Suppressor macrophage treated with lipopolysaccharide for 1 hour (primary cell): ENCODE results near the gene ACTL6A.

Experiments used
- DNase-seq, 3 donors: peaks; one replicate each; pipeline ENCODE4 v3.0.0-alpha.2; 2020 to 2022

Gene ACTL6A

DNA sequence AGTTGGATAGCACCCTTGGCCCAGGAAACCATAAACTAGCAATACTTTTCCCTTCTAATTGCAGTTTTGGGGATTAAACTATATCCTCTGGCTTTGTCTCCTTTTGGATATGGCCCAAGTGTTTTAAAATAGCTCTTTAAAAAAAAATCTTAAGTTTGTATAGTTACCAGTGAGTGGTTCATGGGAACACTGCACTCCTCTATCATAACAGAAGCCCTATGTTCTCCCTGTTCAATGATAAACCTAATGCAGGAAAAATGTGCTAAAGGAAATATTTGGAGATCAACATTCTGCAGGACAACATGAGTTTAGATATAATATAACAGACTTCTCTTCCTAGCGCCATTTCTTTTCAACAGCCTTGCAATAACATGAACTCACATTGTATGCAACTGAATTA is 28.6 kb downstream of the ACTL6A start:
- DNase-seq = no peak

DNA sequence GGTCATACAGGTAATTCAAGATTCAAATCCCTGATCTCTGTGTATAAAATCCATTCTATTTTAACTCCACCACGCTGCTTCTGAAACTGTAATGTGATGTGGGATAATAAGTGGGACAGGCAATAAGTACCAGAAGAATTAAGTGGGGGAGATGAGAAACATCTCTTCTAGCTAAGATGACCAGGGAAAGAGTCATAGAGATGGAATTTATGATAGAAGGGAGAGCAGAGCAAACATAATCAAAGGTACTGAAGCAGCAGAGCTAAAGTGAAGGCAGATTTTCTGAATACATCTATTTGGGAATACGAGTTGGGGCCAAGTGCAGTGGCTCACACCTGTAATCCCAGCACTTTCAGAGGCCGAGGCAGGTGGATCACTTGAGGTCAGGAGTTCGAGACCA is 36.8 kb downstream of the ACTL6A start:
- no peak for DNase-seq

DNA sequence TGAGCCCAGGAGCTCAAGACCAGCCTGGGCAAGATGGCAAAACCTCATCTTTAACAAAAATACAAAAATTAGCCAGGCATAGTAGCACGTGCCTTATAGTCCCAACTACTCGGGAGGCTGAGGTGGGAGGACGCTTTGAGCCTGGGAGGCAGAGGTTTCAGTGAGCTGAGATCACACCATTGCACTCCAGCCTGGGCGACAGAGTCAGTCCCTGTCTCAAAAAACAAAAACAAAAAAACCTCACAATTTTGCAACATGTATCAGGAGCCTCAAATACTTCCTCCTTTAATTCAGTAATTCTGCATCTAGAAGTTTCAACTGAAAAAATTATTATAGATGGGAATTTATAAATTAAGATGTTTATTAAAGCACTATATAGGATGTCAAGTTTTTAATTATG is 40.6 kb downstream of the ACTL6A start:
- DNase-seq = peak; percentile 15 to 21 (median 16)

DNA sequence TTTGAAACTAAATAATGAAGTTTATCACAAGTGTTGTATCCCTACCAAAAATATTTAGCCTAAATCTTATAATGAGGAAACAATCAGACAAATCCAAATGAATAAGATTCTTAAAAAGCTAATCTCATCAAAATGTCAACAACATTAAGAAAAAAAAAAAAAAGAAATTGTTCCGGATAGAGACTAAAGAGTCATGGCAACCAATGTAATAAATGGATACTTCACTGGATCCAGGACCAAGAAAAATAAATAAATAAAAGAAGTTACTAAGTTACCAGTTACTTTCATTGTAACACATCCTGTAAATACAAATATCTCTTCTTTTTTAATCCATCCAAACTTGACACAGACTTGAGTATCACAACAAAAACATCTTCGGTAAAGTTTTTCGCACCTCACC is 41.1 kb downstream of the ACTL6A start:
- no peak for DNase-seq

DNA sequence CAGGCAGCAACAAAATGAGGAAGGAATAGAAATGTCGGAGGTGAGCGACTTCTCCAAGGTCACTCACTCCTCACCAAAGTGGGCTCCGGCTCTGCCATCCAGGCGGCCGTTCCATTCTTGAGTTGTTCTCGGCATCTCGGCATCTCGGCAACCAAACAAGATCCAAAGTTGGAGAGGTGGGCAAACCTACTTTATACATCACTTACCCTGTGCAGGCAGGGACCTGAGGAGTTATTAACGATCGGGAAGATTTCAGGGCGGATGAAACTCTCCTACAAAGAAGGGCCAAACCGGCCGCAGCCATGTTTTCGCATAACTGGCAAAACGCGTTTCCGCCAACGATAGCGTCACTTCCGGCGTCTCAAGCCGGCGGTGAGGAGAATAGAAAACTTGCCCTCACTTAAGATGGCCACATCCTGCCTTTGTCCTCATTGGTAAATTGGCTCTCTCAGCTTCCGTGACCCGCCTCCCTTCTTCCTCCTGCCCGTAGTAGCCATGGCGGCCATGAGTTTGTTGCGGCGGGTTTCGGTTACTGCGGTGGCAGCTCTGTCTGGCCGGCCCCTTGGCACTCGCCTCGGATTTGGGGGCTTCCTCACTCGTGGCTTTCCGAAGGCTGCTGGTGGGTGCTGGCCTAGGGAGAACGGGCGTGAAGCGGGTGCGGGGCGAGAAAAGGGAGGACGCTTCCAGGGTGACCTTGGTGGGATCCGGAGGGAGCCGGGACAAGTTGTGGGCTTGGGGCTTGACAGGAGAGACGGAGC is 41.8 kb downstream of the ACTL6A start, which contains the start of the genes MRPL47 and NDUFB5:
MRPL47 (minus strand) TSS at position 318 of the 758 bp plus-strand sequence; CDS start at position 304, 14 bp downstream.
NDUFB5 (plus strand) TSS at position 474 of the 758 bp plus-strand sequence; CDS start at position 496, 22 bp downstream.
- DNase-seq = peak; percentile 95 to 98 (median 97)

DNA sequence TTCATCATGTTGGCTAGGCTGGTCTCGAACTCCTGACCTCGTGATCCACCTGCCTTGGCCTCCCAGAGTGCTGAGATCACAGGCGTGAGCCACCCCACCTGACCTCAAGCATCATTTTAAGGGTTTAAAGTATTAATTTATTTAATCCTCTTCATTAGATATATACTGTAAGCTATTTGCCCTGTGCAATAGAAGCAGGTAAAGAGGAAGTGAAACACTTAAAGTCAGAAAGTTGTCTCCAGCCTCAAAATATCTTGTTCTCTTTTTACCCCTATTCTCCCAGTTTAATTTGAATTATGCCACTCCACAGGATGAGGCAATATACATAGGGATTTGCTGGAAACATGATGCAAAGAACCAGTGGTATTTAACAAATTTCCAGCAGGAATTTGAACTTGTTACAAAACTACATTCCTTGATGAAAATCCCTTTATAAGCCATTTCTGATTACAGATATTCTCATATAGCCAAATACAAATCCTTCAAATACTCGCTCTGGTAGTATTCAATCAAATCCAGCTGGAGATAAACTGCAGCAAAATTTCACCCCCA is 43.9 kb downstream of the ACTL6A start:
- no peak for DNase-seq

DNA sequence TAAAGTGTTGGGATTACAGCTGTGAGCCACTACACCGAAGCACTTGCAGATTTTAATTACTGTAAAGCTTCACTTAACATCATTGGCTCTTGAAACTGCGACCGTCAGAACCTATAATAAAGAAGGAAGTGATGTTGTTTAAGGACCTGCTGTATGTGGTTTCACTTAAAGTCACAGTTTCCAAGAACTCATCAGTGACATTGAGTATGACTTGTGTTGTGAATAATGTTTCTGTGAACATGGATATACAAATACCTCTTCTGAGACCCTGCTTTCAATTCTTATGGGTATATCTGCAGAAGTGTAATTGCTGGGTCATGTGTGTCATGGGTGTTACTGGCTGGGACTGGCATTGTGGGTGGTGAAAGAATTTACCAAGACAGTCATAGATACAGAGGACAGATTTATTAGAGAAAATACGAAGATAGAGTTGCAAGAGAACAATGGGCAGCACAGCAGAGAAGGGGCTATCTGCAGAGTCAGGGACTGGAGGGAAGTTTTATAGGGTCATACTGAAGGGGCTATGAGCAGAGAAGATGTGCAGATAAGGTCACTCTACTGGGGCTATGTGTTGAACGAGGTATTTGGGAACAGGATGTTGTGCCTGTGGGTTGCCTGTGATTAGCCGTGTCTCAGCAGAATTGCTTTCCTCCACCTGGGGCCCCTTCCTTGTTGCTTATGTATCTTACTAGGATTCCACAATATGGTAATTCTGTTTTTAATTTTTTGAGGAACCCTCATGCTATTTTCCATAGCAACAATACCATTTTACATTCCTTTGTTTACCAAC is 46.4 kb downstream of the ACTL6A start:
- peak; percentile 17 to 36 (median 20) for DNase-seq

DNA sequence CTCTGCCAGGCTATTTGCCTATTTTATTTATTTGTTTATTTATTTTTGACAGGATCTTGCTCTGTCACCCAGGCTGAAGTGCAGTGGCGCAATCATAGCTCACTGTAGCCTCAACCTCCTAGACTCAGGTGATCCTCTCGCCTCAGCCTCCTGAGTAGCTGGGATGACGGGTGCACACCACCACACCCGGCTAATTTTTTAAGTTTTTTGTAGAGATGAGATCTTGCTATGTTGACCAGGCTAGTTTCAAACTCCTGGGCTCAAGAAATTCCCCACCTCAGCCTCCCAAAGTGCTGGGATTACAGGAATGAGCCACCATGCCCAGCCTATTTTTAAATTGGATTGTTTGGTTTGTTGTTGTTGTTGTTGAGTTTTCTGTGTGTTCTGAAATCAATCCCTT is 47.3 kb downstream of the ACTL6A start:
- no peak for DNase-seq

DNA sequence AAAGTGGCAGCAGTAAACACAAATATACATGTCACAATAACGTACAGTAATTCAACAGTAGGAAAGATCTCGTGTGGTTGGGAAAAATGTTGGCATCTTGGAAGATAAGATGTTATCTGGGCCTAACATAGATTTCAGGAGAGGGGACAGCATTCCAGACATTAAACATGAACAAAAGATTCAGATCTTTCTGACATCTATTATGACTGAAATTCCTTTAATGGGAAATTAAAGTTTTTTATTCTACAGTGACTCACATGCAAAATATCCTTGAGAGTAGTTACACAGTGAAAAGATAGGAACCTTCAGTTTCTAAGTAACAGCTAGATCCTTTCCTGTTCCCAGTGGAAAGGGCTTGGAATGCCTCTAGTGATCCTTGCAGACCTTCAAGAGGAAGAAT is 51.1 kb downstream of the ACTL6A start:
- no peak for DNase-seq

DNA sequence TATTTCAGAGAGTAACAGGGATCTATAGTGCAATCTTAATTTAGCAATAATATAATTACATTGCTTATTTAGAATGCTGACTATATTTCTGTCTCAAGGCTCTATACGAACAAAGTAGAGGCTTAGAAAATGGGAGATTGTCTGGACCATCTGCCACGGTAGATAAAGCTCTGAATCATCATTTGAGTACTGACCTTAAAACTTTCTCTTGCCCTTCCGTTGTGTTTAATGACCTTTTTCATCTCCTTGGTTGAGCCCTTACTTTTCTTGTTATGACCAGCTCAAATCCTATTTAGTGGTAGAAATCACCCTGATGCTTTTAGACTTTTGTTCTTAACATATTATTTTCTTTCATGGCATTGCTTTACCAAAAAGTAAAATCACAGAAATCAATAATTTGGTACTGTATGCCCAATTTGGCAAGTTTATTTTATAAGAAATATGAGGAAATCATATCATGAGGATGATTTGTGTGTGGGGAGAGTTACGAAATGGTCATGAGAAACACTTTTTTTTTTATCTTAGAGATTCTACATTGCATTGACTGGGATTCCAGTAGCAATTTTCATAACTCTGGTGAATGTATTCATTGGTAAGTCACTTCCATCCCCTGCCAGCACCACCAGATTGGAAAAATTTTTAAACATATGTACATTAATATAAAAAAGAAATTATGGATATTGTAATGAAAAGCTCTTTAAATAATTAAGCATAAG is 52.9 kb downstream of the ACTL6A start:
- peak; percentile 5 to 24 (median 13) for DNase-seq

DNA sequence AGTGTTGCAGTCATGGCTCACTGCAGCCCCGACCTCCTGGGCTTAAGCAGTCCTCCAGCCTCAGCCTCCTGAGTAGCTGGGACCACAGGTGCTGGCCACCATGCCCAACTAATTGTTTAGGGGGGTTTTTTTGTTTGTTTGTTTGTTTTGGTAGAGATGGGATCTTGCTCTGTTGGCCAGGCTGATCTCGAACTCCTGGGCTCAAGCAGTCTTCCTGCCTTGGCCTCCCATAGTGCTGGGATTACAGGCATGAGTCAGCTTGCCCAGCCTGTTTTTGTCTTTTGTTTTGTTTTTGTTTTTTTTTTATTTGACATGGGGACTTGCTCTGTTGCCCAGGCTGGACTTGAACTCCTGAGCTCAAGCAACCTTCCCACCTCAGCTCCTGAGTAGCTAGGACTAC is 59.3 kb downstream of the ACTL6A start:
- no peak for DNase-seq

DNA sequence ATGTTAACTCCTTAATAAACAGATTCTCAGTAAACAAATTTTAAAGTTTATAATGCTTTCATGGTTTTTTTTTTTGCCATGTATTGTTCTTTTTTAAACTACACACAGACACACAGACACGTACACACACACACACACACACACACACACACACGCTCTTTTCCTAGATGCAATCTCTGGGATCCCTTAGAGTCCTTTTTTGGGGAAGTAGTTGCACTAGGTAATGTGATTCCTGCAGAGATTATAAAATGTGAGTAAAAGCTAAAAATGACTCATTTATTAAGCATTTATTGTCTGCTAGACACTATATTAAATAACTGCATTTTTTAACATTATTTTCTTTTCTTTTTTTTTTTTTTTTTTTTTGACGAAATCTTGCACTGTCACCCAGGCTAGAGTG is 61.7 kb downstream of the ACTL6A start:
- no peak for DNase-seq

DNA sequence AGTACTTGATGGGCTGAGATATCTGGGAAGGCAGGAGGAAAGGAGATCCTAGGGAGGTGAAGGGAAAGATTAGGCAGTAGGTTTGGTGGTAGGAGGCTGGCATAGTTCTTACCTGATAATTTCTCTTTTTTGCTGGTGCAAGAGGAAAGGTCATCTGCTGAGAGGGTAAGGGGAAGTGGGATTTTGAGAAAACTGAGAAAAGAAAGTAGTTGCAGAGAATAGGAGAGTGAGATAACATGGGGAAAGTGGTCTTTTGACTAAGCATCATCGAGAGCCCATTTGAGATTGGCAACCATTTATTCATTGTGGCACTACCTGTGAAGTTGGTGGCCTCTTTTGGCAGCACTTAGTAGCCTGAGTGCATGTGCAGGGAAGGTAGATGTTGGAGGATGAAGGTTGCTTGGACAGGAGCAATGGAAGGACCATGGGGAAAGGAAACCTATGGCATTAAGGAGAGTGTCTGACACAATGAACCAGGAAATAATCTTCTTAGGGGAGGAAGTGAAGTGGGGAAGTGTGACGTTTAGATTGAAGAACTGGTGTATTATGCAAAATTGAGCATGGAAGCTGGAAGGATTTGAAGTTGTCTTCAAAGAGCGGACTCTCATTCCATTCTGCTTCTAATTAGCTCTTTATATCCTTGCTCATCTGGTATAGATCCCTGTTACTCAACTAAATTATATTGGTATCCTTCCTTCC is 68.2 kb downstream of the ACTL6A start:
- no peak for DNase-seq
